PC-9 (cell line): ENCODE results near the gene OR7D4. TPM values are rescaled to one million over a fixed set of nuclear protein-coding genes. Genes with fewer than 3 reads are reported as not detected.
"Not testable (repeated sequence)": the region's sequence is repeated elsewhere in the genome, so short reads cannot be mapped to it uniquely, and the experiment has no call there.

Source experiments
- BruUV-seq: library from RNA; stranded (reverse); fragments of 400-500 nt; replicated peaks from 2 replicates; lab custom pipeline; 2021; lab: Mats Ljungman, UMichigan
- CTCF ChIA-PET: fragments of 300-600 bp; sonication (Branson Sonifier 250); formaldehyde crosslinking; loops from one replicate; lab custom pipeline; 2022; ENCODE audit warnings: antibody characterized with exemption; lab: Charles Lee
- POLR2A ChIA-PET: fragments of 300-600 bp; sonication (Branson Sonifier 250); formaldehyde crosslinking; loops from one replicate; lab custom pipeline; 2022; ENCODE audit warnings: antibody characterized with exemption; ENCODE audit not compliant: unreplicated experiment; lab: Charles Lee
- DNase-seq, 2 experiments: peaks; one replicate each; pipeline versions ENCODE4 v3.0.0 to v3.0.0-alpha.2; 2015 to 2022; ENCODE audit warnings: mixed read lengths in 1 of 2
- H2AFZ ChIP-seq: fragments of 200-600 bp; sonication (generic); 2 replicates; pipeline ENCODE4 v1.8.1; 2017; ENCODE audit warnings: antibody characterized with exemption
- H3F3A ChIP-seq: fragments of 200-600 bp; sonication (generic); 2 replicates; pipeline ENCODE4 v1.8.1; 2017; ENCODE audit warnings: antibody characterized with exemption, mild to moderate bottlenecking, low read depth; ENCODE audit not compliant: insufficient read depth
- H3K27ac ChIP-seq: fragments of 200-600 bp; sonication (generic); 2 replicates; pipeline ENCODE4 v1.6.1; 2016; ENCODE audit warnings: mixed run types
- H3K27me3 ChIP-seq: fragments of 200-600 bp; sonication (generic); 2 replicates; pipeline ENCODE4 v1.6.1; 2016; ENCODE audit warnings: low read depth, mixed run types; ENCODE audit not compliant: insufficient read depth
- H3K36me3 ChIP-seq: fragments of 200-600 bp; sonication (generic); 2 replicates; pipeline ENCODE4 v1.6.1; 2016; ENCODE audit warnings: low read depth, mixed run types
- H3K4me1 ChIP-seq: fragments of 200-600 bp; sonication (generic); replicated peaks from 2 replicates; pipeline ENCODE4 v1.6.1; 2016; ENCODE audit warnings: mixed run types; ENCODE audit not compliant: insufficient read depth
- H3K4me2 ChIP-seq: fragments of 200-600 bp; sonication (generic); 2 replicates; pipeline ENCODE4 v1.6.1; 2017; ENCODE audit warnings: mixed run types
- H3K4me3 ChIP-seq: fragments of 200-600 bp; sonication (generic); 2 replicates; pipeline ENCODE4 v1.6.1; 2016; ENCODE audit warnings: mixed run types
- H3K79me2 ChIP-seq: fragments of 200-600 bp; sonication (generic); 2 replicates; pipeline ENCODE4 v1.6.1; 2017; ENCODE audit warnings: low read depth, mixed run types
- H3K9me2 ChIP-seq: fragments of 200-600 bp; sonication (generic); 2 replicates; pipeline ENCODE4 v1.8.1; 2017; ENCODE audit warnings: mild to moderate bottlenecking; ENCODE audit not compliant: insufficient read depth
- H3K9me3 ChIP-seq: fragments of 200-600 bp; sonication (generic); 2 replicates; pipeline ENCODE4 v1.8.1; 2016; ENCODE audit warnings: low read depth; ENCODE audit not compliant: insufficient read depth
- H4K20me1 ChIP-seq: fragments of 200-600 bp; sonication (generic); 2 replicates; pipeline ENCODE4 v1.8.1; 2017; ENCODE audit not compliant: insufficient read depth
- EZH2 ChIP-seq: fragments of 200-600 bp; sonication (generic); IDR thresholded peaks from 2 replicates; pipeline ENCODE4 v1.8.0; 2017; ENCODE audit warnings: antibody characterized with exemption, low read depth
- intact Hi-C: fragments of 100-400 bp; cut with micrococcal nuclease; formaldehyde crosslinking; loops from one replicate; pipeline ENCODE4 v1.10.0; 2022; ENCODE audit not compliant: unreplicated experiment
- total RNA-seq: library from RNA; stranded (reverse); gene quantifications from 2 replicates; pipeline ENCODE4 v1.2.3, GENCODE V29; 2021
- TF ChIP-seq, protein P1 (sequence below): fragments of 200-600 bp; sonication (generic); conservative IDR thresholded peaks from 2 replicates; pipeline ENCODE4 v1.6.1; 2017; ENCODE audit warnings: mixed run types, antibody characterized with exemption, mild to moderate bottlenecking, moderate library complexity

The OR7D4 gene
- total RNA-seq, 1 experiment from 2014 or later: not detected

- DNase-seq: peak in 1 of 2 experiments; percentile 64
- no peaks in the 10 kb centered on the region for H3K4me1 ChIP-seq
- H3K36me3 ChIP-seq: no peaks in the 10 kb centered on the region
- ChIA-PET POLR2A (no interaction called here), CTCF (interaction anchor here (0.6 to 1.2 kb wide), 2 partner anchors 352 to 560 kb away, joined by 3 read pairs; no protein-coding TSS in a partner anchor)
- no peak overlapping the region for H2AFZ ChIP-seq
- H3K9me3 ChIP-seq: no peaks in the 10 kb centered on the region
- H3K27me3 ChIP-seq: peaks cover 73% of the 10 kb centered on the region
- H3K4me2 ChIP-seq: no peak overlapping the region
- intact Hi-C loops: loop anchor here (5.0 kb wide), 1 partner anchor 587 kb away; no protein-coding TSS in a partner anchor
- no peaks in the 10 kb centered on the region for H3K79me2 ChIP-seq
- no TSS peak for BruUV-seq
- H3K27ac ChIP-seq: no peak overlapping the region
- no peak overlapping the region for H3K4me3 ChIP-seq
- TF ChIP-seq, protein P1, sequence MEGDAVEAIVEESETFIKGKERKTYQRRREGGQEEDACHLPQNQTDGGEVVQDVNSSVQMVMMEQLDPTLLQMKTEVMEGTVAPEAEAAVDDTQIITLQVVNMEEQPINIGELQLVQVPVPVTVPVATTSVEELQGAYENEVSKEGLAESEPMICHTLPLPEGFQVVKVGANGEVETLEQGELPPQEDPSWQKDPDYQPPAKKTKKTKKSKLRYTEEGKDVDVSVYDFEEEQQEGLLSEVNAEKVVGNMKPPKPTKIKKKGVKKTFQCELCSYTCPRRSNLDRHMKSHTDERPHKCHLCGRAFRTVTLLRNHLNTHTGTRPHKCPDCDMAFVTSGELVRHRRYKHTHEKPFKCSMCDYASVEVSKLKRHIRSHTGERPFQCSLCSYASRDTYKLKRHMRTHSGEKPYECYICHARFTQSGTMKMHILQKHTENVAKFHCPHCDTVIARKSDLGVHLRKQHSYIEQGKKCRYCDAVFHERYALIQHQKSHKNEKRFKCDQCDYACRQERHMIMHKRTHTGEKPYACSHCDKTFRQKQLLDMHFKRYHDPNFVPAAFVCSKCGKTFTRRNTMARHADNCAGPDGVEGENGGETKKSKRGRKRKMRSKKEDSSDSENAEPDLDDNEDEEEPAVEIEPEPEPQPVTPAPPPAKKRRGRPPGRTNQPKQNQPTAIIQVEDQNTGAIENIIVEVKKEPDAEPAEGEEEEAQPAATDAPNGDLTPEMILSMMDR: peak; percentile 94
- TF ChIP-seq EZH2: no peak
- H3F3A ChIP-seq: no peaks in the 10 kb centered on the region
- H3K9me2 ChIP-seq: no peaks in the 10 kb centered on the region
- H4K20me1 ChIP-seq: no peaks in the 10 kb centered on the region
These were observed 13.8 kb downstream of the OR7D4 start for GRCh38 chr19:9205501-9206113.

DNA sequence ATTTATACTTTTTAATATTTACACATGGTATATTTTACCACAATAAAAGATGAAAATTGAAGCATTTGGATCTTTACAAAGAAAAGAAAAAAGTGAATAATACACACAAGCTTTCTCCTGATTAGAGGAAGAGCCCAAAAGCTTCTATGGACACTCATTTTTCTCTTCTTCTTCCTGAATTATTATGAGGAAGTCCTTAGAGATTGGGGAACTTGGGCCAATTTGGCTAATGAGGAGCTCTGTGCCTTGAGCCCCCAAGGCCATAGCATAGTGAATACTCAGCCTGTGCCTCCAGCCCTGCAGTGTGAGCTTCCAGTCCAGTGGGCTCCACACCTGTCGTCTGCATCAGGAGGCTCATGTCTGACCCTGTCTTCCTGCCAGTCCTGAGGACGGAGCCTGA is 21.3 kb downstream of the OR7D4 start:
- H3F3A ChIP-seq, H3K4me3 ChIP-seq, H3K4me2 ChIP-seq, intact Hi-C loops, H4K20me1 ChIP-seq, H3K4me1 ChIP-seq, POLR2A ChIA-PET, DNase-seq, CTCF ChIA-PET, H2AFZ ChIP-seq, H3K79me2 ChIP-seq, BruUV-seq, H3K36me3 ChIP-seq, H3K27ac ChIP-seq, H3K9me3 ChIP-seq, H3K9me2 ChIP-seq: not testable (repeated sequence)
- H3K27me3 ChIP-seq: peaks cover 50% of the 10 kb centered on the region

DNA sequence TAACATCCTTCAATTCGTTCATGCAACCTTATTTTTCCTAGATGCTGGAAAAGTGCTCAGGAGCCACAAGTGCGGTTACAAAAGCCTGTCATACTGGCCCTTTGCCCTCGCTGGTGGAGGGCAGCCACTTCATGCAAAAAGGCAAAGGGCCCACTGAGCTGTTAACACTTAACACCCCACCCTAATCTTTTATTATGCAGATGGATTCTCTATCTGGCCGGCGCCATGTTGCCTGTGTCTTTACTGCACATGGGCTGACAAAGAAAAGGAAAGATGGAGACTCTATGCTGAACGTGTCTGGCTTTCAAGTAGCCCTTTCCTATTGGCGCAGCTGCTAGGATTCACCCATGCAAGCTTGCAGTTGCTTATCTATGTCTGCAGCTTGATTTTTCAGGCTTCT is 29.9 kb downstream of the OR7D4 start:
- no peaks in the 10 kb centered on the region for H3K36me3 ChIP-seq
- intact Hi-C loops: no loop called here
- H3K4me1 ChIP-seq: no peaks in the 10 kb centered on the region
- H4K20me1 ChIP-seq: no peaks in the 10 kb centered on the region
- no peak for TF ChIP-seq EZH2
- TF ChIP-seq, protein P1: no peak
- BruUV-seq: no TSS peak
- peaks cover 9% of the 10 kb centered on the region; the same call in 1 of the 2 replicates for H3K9me3 ChIP-seq
- H3K9me2 ChIP-seq: no peaks in the 10 kb centered on the region
- ChIA-PET POLR2A (no interaction called here), CTCF (no interaction called here)
- H3K4me2 ChIP-seq: no peak overlapping the region
- peaks cover 52% of the 10 kb centered on the region for H3K27me3 ChIP-seq
- H3K79me2 ChIP-seq: no peaks in the 10 kb centered on the region
- no peak overlapping the region for H2AFZ ChIP-seq
- H3F3A ChIP-seq: no peaks in the 10 kb centered on the region
- no peak overlapping the region for H3K27ac ChIP-seq
- DNase-seq: no peak
- no peak overlapping the region for H3K4me3 ChIP-seq
